GM18873 (cell line): ENCODE measurements around the gene ZNF609.
A peak's percentile ranks its signal among the peaks of the same experiment; 100 is the strongest.

Experiments
- ATAC-seq: cut with Tn5 transposase; IDR thresholded peaks from one replicate; pipeline ENCODE4 v1.9.1; 2021; ENCODE audit warnings: mild to moderate bottlenecking, moderate library complexity, moderate number of reproducible peaks; ENCODE audit not compliant: unreplicated experiment, low FRiP score

Gene ZNF609

DNA sequence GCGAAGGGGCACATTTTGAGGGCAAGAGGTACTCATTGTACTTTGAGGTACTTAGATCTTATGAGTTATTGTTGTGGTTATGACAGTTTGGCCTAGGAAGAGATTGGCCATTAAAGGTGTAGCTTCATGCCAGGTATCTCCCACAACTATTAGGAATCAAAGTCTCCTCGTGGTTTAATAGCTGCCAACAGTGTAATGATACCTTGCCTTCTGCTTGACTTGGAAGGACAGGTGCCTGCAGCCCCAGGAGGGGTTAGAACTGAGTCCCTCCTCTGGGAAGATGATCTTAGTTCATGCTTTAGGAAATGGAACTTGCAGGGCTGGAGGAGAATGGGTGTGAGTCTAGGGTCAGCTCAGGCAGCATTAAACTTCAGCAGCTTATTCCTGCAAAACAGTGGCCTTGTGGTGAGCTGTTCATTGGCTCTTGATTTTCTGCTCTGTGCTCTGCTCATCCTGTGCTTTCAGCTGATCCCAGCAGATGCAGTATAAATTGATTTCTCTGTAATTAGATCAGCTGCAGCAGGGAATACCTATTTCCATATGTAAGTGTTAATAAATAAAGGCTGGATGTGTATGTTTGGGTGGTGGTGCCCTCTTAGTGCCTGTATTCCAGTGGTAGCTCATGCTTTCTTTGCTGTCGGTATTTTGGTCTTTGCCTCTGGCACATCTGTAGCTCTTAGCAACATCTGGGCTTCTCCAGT lies 40.5 kb downstream of the ZNF609 start:
- ATAC-seq: no peak

- ATAC-seq: no peak
Observed at GRCh38 chr15:64501396-64501715, 41.0 kb downstream of the ZNF609 start.

DNA sequence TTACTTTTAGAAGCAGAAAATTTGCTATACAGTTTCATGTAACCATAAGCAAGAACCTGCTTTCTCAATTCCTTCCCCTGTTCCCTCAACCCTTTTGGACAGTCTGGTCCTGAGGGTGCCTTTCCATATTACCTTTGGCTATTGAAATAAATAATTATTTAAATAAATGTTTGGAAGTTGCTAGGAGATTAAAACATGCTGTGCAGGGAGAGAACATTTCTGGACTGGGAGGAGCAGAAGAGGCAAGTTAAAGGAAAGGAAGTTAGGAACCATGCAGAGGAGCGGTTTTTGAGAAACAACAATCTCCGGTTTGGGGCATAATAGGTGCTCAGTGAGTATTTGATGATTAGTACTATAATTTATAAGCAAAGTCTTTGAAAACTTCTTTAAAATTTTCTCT lies 41.8 kb downstream of the ZNF609 start:
- no peak for ATAC-seq

- ATAC-seq: no peak
Observed at GRCh38 chr15:64502551-64502950, 42.2 kb downstream of the ZNF609 start.

- ATAC-seq: no peak
Observed at GRCh38 chr15:64503197-64503596, 42.8 kb downstream of the ZNF609 start.

- ATAC-seq: no peak
Observed at GRCh38 chr15:64503640-64504039, 43.3 kb downstream of the ZNF609 start.

- ATAC-seq: peak; percentile 49
Observed at GRCh38 chr15:64507293-64507802, 47.0 kb downstream of the ZNF609 start.

GRCh38 chr15:64507845-64508244 lies 47.5 kb downstream of the ZNF609 start:
- no peak for ATAC-seq

- ATAC-seq: no peak
Observed at GRCh38 chr15:64513823-64514222, 53.4 kb downstream of the ZNF609 start.

DNA sequence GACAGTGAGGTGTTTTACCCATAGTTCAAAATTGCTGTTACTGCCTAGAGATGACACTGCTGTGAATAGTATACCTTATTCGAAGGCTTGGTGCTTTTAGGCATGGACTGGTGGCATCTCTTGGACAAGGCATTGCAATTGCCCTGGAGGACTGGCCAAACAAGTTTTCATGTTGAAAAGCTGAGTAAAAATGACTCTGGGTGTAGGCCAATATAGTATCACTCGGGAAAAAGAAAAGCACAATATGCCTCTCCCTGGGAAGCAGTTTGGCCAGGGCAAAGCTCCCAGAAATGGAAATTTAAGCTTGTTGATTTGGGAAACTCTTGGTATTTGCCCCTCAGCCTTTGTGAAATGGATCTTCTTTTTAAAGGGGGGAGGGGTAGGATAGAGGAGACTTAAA lies 54.8 kb downstream of the ZNF609 start:
- ATAC-seq: no peak

GRCh38 chr15:64515825-64516224 lies 55.4 kb downstream of the ZNF609 start:
- no peak for ATAC-seq

GRCh38 chr15:64519897-64520296 lies 59.5 kb downstream of the ZNF609 start:
- no peak for ATAC-seq

DNA sequence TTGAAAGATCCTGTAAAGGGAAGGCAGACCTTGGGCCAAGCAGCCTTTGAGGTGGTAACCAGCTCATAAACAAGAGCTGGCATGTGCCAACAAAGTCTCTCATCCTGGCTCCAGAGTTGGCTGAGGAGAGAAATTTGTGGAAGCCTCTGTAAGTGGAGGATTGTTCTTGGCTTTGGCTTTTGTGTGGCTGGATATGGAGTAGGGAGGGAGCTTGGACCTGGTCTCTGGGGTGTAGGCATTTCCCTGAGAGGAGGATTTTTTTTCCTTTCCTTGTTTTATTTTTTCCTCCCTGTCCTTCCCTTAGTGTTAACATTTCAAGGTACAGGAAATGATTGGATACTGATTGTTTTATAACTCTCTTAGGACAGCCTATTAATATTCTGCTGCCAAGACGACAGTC lies 60.8 kb downstream of the ZNF609 start:
- no peak for ATAC-seq

- no peak for ATAC-seq
Observed at GRCh38 chr15:64521726-64522164, 61.4 kb downstream of the ZNF609 start.

- no peak for ATAC-seq
Observed at GRCh38 chr15:64522226-64522823, 61.9 kb downstream of the ZNF609 start.

DNA sequence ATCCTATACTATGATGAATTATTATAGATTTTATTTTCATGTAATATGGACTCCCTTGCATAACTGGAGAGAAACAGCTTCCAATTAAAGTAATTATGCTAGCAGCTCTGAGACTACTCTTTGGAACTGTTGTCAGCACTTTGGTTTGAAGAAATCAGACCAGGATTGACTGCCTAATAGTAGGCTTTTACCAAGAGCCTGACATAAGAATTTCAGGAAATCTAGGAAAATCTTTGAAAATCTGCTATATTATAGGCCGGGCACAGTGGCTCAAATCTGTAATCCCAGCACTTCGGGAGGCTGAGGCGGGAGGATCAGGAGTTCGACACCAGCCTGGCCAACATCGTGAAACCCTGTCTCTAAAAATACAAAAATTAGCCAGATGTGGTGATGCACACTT lies 62.9 kb downstream of the ZNF609 start:
- no peak for ATAC-seq

- no peak for ATAC-seq
Observed at GRCh38 chr15:64524778-64525177, 64.4 kb downstream of the ZNF609 start.

GRCh38 chr15:64525828-64526530 lies 65.6 kb downstream of the ZNF609 start:
- no peak for ATAC-seq

DNA sequence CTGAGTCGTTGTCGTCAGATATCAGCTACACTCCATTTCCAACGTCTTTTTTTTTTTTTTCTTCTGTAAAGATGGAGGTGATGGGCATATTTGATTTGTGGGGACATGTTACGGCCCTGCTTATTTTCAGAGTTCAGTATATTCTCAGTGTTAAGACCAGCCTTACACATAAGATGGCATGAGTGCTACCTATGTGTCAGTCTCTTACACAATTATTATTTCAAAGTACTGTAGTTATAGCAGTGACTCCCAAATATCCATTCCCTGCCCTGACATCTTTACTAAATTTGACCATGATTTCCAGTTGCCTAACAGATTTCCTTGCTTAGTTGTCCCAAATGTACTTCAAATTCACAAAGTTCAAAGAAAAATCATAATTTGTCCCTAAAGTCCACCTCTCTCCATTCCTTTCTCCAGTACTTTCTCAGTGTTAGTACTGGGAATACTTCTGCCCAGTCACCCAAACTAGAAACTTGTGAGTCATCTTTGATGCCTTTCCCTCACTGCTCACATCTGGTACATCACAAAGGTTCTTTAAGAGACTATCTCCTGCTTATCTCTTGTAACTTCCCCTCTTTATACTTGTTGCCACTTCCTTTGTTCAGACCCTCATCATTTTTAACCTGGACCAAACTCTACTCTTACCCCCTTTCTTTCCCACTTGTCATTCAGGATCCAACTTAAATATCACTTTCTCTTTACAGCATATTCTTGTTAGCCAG lies 67.0 kb downstream of the ZNF609 start:
- ATAC-seq: no peak

DNA sequence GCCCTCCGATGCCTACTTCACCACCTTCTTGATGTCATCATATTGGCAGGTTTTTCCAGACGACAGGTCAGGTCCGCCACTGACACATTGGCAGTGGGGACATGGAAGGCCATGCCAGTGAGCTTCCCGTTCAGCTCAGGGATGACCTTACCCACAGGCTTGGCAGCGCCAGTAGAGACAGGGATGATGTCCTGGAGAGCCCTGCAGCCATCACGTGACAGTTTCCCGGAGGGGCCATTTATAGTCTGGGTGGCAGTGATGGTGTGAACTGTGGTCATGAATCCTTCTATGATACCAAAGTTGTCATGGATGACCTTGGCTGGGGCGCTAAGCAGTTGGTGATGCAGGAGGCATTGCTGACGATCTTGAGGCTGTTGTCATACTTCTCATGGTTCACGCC lies 68.5 kb downstream of the ZNF609 start:
- ATAC-seq: no peak

DNA sequence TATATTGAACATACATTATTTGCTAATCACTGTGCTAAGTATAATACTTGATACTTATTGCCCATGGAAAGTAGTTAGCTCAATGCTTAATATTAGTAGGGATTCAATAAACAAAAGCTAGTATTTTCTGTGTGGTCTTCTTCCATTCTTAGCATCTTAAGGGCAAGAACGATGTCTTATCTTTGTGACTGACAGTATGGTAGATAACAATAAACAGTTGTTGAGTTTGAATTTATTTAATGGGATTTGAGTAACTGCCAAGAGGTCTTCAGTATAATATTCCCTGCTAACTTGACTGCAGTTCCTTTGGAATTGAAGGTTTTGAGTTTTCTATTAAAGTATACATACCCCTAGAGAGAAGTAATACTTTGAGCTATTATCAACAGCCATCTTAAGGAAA lies 70.1 kb downstream of the ZNF609 start:
- ATAC-seq: no peak
